ENCODE data around the gene NUDT7.

The NUDT7 gene

GRCh38 chr16:77762262-77762661, 39.9 kb downstream of the NUDT7 start:
- no peak for DNase-seq (ENCODE audit: low spot score)
- no peak for TF ChIP-seq CTCF (IDR thresholded peaks at IDR 0.05; ENCODE audit: extremely low read depth, insufficient read depth, missing control alignments)
- in situ Hi-C loops (cut with MboI; ENCODE audit: low pct_unique_long_range_greater_than_20kb, low sequenced_read_pairs, unreplicated experiment): no loop called here

DNA sequence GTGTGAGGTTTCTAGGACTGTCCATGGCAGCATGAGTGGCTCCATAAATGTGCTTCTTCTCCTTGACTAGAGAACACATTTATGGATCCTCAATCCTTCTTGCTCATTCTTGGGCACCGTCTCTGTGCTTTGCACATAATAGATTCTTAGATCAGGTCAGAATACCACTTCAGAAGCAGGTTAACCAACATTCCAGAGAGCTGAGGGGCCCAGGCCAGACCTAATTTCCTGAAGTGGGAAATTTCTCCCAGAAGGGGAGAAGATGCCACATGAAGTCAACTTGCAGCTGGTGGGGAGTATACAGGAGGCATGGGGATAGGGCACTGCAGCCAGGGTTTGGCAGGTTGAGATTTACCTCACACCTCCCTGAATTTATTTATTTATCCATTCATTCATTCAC, 41.7 kb downstream of the NUDT7 start:
- DNase-seq (ENCODE audit: low spot score): no peak
- TF ChIP-seq CTCF (IDR thresholded peaks at IDR 0.05; ENCODE audit: extremely low read depth, insufficient read depth, missing control alignments): no peak
- in situ Hi-C loops (cut with MboI; ENCODE audit: low pct_unique_long_range_greater_than_20kb, low sequenced_read_pairs, unreplicated experiment): no loop called here

DNA sequence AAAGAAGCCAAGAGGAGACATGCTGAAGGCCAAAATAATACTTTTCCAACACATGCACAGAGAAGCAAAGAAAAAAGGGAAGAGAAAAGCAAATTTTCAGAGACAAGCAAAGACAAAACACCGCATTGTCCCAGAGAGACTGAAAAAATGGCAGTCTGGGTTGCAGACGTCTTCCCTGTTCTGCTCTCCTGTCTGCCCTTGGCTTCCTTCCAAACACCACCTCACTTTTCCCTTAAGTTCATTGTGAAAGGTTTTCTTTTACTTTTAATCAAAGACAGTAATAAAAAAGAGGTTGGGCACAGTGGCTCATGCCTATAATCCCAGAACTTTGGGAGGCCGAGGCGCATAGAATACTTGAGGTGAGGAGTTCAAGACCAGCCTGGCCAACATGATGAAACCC, 44.9 kb downstream of the NUDT7 start:
- in situ Hi-C loops (cut with MboI; ENCODE audit: low pct_unique_long_range_greater_than_20kb, low sequenced_read_pairs, unreplicated experiment): no loop called here
- no peak for DNase-seq (ENCODE audit: low spot score)
- TF ChIP-seq CTCF (IDR thresholded peaks at IDR 0.05; ENCODE audit: extremely low read depth, insufficient read depth, missing control alignments): no peak

GRCh38 chr16:77767826-77768225, 45.5 kb downstream of the NUDT7 start:
- no peak for TF ChIP-seq CTCF (IDR thresholded peaks at IDR 0.05; ENCODE audit: extremely low read depth, insufficient read depth, missing control alignments)
- in situ Hi-C loops (cut with MboI; ENCODE audit: low pct_unique_long_range_greater_than_20kb, low sequenced_read_pairs, unreplicated experiment): no loop called here
- no peak for DNase-seq (ENCODE audit: low spot score)

GRCh38 chr16:77775911-77776909, 53.9 kb downstream of the NUDT7 start:
- in situ Hi-C loops (cut with MboI; ENCODE audit: low pct_unique_long_range_greater_than_20kb, low sequenced_read_pairs, unreplicated experiment): no loop called here
- no peak for TF ChIP-seq CTCF (IDR thresholded peaks at IDR 0.05; ENCODE audit: extremely low read depth, insufficient read depth, missing control alignments)
- DNase-seq (ENCODE audit: low spot score): no peak

- TF ChIP-seq CTCF (IDR thresholded peaks at IDR 0.05; ENCODE audit: extremely low read depth, insufficient read depth, missing control alignments): no peak
- DNase-seq (ENCODE audit: low spot score): no peak
- in situ Hi-C loops (cut with MboI; ENCODE audit: low pct_unique_long_range_greater_than_20kb, low sequenced_read_pairs, unreplicated experiment): no loop called here
These were observed 55.4 kb downstream of the NUDT7 start for GRCh38 chr16:77777745-77778144.
